Measurements from ENCODE around the gene DIP2A. TPM values are rescaled to one million over a fixed set of nuclear protein-coding genes. Genes with fewer than 3 reads are reported as not detected.

Gene DIP2A
- total RNA-seq, 1 experiment from 2014 or later: 22.9 TPM

DNA sequence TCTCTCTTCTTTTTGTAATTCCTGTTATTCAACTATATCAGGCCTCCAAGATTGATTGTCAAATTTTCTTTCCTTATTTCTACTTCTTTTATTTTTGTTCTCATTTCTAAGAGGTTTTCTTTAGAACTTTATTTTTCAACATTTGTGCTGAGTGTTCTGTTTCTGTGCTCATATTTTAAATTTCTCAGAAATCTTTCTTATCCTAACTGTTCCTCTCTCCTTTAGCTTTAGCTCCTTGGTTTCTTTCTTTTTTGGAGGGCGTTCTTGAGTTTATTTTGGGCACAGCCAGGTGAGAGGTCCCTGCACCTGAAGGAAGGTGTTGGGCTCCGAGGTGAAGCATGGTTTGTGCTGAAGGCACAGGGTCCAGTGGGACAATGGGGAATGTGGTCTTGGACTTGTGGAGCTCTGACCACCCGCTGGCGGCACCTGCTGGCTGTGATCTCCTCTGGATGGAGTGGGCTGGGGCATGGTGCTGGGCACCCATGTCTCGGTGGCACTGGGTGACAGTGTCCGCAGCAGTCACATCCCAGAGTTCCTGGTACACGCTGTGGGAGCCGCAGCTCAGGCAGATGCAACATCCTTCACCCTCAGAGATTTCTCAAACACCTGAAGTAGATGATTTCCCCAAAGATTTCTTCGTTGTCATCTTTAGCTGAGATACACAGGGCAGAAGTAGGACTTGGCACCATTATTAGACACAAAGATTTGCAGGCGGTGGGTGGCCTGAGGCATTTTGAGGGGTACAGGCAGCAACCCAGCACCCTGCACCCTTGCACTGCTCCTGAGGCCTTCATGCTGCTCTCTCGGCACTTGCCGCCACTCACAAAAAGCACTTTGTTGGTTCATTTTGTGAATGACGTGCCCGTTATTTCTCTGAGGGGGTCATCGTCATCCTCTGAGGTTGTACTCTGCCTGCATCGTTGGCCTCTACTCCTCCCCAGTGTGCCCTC is 38.2 kb upstream of the DIP2A start:
- ATAC-seq (no peak; the same call in 1 of the 2 replicates), DNase-seq (ENCODE audit: low read depth, low spot score) (no peak)
- POLR2A ChIA-PET: no interaction called here
- H3K27me3 ChIP-seq (ENCODE audit: control insufficient read depth, insufficient read depth, low read length): no peaks in the 10 kb centered on the region
- H3K4me3 ChIP-seq (ENCODE audit: low read depth in 2 of 2, low read length in 2 of 2): no peak overlapping the region
- no peak overlapping the region for H3K27ac ChIP-seq (ENCODE audit: low read length)
- CTCF ChIA-PET: no interaction called here
- BruUV-seq (replicated peaks): no TSS peak
- in situ Hi-C loops (cut with HindIII; ENCODE audit: low pct_unique_long_range_greater_than_20kb, low sequenced_read_pairs) (no loop called here), intact Hi-C loops (cut with micrococcal nuclease; ENCODE audit: unreplicated experiment) (no loop called here)
- no peaks in the 10 kb centered on the region; the same call in 1 of the 2 replicates for H3K36me3 ChIP-seq (ENCODE audit: control insufficient read depth, insufficient read depth, low read length)
- H3K9me3 ChIP-seq (ENCODE audit: control insufficient read depth, insufficient read depth, low read depth, low read length): no peaks in the 10 kb centered on the region
- no peak for TF ChIP-seq TCF7L2 (IDR thresholded peaks at IDR 0.05; ENCODE audit: low read depth, low read length)
- TF ChIP-seq, protein P1, sequence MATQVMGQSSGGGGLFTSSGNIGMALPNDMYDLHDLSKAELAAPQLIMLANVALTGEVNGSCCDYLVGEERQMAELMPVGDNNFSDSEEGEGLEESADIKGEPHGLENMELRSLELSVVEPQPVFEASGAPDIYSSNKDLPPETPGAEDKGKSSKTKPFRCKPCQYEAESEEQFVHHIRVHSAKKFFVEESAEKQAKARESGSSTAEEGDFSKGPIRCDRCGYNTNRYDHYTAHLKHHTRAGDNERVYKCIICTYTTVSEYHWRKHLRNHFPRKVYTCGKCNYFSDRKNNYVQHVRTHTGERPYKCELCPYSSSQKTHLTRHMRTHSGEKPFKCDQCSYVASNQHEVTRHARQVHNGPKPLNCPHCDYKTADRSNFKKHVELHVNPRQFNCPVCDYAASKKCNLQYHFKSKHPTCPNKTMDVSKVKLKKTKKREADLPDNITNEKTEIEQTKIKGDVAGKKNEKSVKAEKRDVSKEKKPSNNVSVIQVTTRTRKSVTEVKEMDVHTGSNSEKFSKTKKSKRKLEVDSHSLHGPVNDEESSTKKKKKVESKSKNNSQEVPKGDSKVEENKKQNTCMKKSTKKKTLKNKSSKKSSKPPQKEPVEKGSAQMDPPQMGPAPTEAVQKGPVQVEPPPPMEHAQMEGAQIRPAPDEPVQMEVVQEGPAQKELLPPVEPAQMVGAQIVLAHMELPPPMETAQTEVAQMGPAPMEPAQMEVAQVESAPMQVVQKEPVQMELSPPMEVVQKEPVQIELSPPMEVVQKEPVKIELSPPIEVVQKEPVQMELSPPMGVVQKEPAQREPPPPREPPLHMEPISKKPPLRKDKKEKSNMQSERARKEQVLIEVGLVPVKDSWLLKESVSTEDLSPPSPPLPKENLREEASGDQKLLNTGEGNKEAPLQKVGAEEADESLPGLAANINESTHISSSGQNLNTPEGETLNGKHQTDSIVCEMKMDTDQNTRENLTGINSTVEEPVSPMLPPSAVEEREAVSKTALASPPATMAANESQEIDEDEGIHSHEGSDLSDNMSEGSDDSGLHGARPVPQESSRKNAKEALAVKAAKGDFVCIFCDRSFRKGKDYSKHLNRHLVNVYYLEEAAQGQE (IDR thresholded peaks at IDR 0.05; ENCODE audit: insufficient read depth in 1 of 2, low read depth in 2 of 2, low read length in 1 of 2): no peak
- TF ChIP-seq SIN3A (IDR thresholded peaks at IDR 0.05; ENCODE audit: borderline replicate concordance, insufficient read depth, low read depth, low read length): no peak
- TF ChIP-seq, protein P2, sequence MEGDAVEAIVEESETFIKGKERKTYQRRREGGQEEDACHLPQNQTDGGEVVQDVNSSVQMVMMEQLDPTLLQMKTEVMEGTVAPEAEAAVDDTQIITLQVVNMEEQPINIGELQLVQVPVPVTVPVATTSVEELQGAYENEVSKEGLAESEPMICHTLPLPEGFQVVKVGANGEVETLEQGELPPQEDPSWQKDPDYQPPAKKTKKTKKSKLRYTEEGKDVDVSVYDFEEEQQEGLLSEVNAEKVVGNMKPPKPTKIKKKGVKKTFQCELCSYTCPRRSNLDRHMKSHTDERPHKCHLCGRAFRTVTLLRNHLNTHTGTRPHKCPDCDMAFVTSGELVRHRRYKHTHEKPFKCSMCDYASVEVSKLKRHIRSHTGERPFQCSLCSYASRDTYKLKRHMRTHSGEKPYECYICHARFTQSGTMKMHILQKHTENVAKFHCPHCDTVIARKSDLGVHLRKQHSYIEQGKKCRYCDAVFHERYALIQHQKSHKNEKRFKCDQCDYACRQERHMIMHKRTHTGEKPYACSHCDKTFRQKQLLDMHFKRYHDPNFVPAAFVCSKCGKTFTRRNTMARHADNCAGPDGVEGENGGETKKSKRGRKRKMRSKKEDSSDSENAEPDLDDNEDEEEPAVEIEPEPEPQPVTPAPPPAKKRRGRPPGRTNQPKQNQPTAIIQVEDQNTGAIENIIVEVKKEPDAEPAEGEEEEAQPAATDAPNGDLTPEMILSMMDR (IDR thresholded peaks at IDR 0.05): no peak
- no peak for TF ChIP-seq POLR2AphosphoS5 (IDR thresholded peaks at IDR 0.05; ENCODE audit: low read depth, low read length)
- H3K4me1 ChIP-seq (ENCODE audit: control insufficient read depth, insufficient read depth, low read length): no peaks in the 10 kb centered on the region

DNA sequence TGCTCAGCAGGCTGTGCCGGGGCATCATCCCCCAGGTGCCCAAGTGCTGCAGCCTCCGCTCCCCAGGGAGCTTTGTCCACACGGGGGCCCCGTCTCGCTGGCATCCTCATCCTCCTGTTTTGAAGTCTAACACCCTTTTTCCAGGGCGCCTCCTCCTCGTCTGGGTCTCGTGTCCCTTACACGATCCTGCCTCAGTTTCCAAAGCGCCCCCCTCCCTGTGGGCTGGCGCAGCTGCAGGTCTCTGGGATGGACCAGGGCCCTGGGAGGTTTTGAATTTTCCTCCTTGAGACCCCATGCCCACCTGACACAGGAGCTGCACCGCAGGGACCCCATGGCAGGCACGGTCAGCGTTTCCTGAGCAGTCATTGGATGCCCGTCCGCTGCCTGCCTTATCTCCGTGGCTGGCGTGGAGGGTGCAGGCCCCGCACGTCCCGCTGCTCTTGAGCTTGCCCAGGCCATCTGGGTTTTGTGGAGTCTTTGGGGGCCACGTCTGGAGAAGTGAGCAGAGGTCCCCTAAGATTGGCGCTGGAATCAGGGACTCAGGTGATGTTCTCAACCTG is 37.4 kb upstream of the DIP2A start:
- intact Hi-C loops (cut with micrococcal nuclease; ENCODE audit: unreplicated experiment) (no loop called here), in situ Hi-C loops (cut with HindIII; ENCODE audit: low pct_unique_long_range_greater_than_20kb, low sequenced_read_pairs) (no loop called here)
- no TSS peak for BruUV-seq (replicated peaks)
- Histone ChIP-seq H3K4me1 (ENCODE audit: control insufficient read depth, insufficient read depth, low read length) (no peaks in the 10 kb centered on the region), H3K9me3 (ENCODE audit: control insufficient read depth, insufficient read depth, low read depth, low read length) (no peaks in the 10 kb centered on the region), H3K27me3 (ENCODE audit: control insufficient read depth, insufficient read depth, low read length) (no peaks in the 10 kb centered on the region), H3K27ac (ENCODE audit: low read length) (no peak overlapping the region), H3K4me3 (ENCODE audit: low read depth in 2 of 2, low read length in 2 of 2) (no peak overlapping the region), H3K36me3 (ENCODE audit: control insufficient read depth, insufficient read depth, low read length) (no peaks in the 10 kb centered on the region)
- TF ChIP-seq POLR2AphosphoS5 (IDR thresholded peaks at IDR 0.05; ENCODE audit: low read depth, low read length): no peak
- TF ChIP-seq TCF7L2 (IDR thresholded peaks at IDR 0.05; ENCODE audit: low read depth, low read length): no peak
- TF ChIP-seq, protein P2 (IDR thresholded peaks at IDR 0.05): no peak
- TF ChIP-seq SIN3A (IDR thresholded peaks at IDR 0.05; ENCODE audit: borderline replicate concordance, insufficient read depth, low read depth, low read length): no peak
- TF ChIP-seq, protein P1 (IDR thresholded peaks at IDR 0.05; ENCODE audit: insufficient read depth in 1 of 2, low read depth in 2 of 2, low read length in 1 of 2): no peak
- CTCF ChIA-PET: no interaction called here
- DNase-seq (ENCODE audit: low read depth, low spot score) (no peak), ATAC-seq (no peak)
- POLR2A ChIA-PET: no interaction called here
